Measurements from ENCODE around the gene MACF1.
"Not testable (repeated sequence)": the region's sequence is repeated elsewhere in the genome, so short reads cannot be mapped to it uniquely, and the experiment has no call there.

MACF1 gene, protein sequence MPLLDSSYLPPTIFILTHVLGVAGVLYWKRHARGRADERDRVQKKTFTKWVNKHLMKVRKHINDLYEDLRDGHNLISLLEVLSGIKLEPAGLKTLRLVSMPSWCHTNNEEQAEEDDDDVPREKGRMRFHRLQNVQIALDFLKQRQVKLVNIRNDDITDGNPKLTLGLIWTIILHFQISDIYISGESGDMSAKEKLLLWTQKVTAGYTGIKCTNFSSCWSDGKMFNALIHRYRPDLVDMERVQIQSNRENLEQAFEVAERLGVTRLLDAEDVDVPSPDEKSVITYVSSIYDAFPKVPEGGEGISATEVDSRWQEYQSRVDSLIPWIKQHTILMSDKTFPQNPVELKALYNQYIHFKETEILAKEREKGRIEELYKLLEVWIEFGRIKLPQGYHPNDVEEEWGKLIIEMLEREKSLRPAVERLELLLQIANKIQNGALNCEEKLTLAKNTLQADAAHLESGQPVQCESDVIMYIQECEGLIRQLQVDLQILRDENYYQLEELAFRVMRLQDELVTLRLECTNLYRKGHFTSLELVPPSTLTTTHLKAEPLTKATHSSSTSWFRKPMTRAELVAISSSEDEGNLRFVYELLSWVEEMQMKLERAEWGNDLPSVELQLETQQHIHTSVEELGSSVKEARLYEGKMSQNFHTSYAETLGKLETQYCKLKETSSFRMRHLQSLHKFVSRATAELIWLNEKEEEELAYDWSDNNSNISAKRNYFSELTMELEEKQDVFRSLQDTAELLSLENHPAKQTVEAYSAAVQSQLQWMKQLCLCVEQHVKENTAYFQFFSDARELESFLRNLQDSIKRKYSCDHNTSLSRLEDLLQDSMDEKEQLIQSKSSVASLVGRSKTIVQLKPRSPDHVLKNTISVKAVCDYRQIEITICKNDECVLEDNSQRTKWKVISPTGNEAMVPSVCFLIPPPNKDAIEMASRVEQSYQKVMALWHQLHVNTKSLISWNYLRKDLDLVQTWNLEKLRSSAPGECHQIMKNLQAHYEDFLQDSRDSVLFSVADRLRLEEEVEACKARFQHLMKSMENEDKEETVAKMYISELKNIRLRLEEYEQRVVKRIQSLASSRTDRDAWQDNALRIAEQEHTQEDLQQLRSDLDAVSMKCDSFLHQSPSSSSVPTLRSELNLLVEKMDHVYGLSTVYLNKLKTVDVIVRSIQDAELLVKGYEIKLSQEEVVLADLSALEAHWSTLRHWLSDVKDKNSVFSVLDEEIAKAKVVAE (N-terminal part only)

DNA sequence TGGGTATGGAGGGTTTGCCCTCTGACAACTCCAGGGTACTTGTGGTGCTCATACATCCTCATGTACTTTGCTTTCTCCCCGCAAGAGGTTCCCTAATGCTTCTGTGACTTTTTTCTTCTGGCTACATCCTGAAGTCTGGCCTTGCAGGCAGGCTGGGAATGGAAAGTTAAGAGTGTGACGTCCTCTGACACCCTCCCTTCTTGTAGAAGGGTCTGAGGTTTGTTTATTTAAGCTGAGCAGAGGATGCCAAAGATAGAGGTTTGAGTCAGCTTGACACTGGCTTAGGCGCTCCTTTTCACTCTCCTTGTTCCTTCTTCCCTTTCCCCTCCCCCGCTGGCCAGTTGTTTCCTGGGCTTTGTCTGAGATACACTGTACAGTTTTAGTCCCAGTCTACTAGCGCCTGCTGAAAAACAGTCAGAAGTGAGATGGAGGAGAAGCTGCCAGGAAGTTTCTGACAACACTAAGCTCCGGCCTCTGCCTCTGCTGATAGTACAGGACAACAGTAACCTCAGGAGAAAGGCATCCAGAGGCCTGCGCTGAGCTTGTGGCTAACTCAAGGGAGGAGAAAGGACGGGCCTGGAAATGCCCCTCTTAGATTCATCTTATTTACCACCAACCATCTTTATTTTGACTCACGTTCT is at the start of gene MACF1:
MACF1 (plus strand) TSS at position 255 of the 641 bp plus-strand sequence; CDS start at position 583, 328 bp downstream.
- H3K4me3 ChIP-seq: peak within 1 kb of the TSS; percentile 64 to 79 (median 69)
- H3K27ac ChIP-seq: peak within 1 kb of the TSS; percentile 80 to 96 (median 89)
- peak within 1 kb of the TSS; percentile 78 to 90 (median 87) for H3K9ac ChIP-seq

DNA sequence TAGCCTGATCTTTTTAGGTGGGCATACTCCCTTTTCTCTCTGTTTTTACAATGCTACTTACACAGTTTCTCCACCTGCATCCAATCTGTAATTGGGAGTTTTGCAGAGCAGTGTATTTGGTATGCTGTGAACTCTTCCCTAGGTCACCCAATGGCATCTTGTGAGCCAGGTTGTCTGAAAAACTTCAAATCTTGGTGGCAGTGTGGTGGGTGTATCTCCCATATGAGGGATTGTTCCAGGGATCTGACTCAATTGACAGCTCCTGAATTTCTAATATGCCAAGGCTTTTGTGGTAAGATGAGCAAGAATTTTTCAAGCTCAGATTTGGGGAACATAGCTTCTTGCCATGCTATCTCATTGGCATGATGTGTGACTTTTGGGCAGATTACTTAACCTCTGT is 47.2 kb upstream of the MACF1 start:
- Histone ChIP-seq H3K9ac (no peak overlapping the region), H3K27me3 (no peaks in the 10 kb centered on the region), H4K20me1 (peaks cover 7 to 99% (median 68%) of the 10 kb centered on the region in 11 experiments; a peak in 18 of 22 replicates), H3K4me2 (peak overlapping the region; percentile 41 to 84 (median 72); a peak in 20 of 22 replicates), H3K9me3 (replicated peaks in 1 of 11) (no peaks in the 10 kb centered on the region), H3K4me3 (no peak overlapping the region), H3K27ac (no peak overlapping the region), H3K4me1 (peaks cover 59 to 82% (median 73%) of the 10 kb centered on the region in 10 experiments), H3K36me3 (peaks cover 0 to 18% (median 0%) of the 10 kb centered on the region in 11 experiments; a peak in 6 of 22 replicates)
- no peak for TF ChIP-seq Cebpa-rat (IDR thresholded peaks at IDR 0.05)

More for the DNA sequence above, at the start of gene MACF1:
- Histone ChIP-seq H3K27me3 (no peaks in the 10 kb centered on the region), H3K9me3 (replicated peaks in 1 of 11) (peaks cover 0 to 7% (median 2%) of the 10 kb centered on the region in 11 experiments; a peak in 11 of 22 replicates), H3K36me3 (peaks cover 0 to 24% (median 16%) of the 10 kb centered on the region in 11 experiments; a peak in 14 of 22 replicates), H3K4me2 (peak within 1 kb of the TSS; percentile 83 to 95 (median 89)), H4K20me1 (peaks cover 0 to 17% (median 0%) of the 10 kb centered on the region in 11 experiments; a peak in 5 of 22 replicates), H3K4me1 (peaks cover 40 to 67% (median 53%) of the 10 kb centered on the region in 10 experiments)
- TF ChIP-seq Cebpa-rat (IDR thresholded peaks at IDR 0.05): no peak

DNA sequence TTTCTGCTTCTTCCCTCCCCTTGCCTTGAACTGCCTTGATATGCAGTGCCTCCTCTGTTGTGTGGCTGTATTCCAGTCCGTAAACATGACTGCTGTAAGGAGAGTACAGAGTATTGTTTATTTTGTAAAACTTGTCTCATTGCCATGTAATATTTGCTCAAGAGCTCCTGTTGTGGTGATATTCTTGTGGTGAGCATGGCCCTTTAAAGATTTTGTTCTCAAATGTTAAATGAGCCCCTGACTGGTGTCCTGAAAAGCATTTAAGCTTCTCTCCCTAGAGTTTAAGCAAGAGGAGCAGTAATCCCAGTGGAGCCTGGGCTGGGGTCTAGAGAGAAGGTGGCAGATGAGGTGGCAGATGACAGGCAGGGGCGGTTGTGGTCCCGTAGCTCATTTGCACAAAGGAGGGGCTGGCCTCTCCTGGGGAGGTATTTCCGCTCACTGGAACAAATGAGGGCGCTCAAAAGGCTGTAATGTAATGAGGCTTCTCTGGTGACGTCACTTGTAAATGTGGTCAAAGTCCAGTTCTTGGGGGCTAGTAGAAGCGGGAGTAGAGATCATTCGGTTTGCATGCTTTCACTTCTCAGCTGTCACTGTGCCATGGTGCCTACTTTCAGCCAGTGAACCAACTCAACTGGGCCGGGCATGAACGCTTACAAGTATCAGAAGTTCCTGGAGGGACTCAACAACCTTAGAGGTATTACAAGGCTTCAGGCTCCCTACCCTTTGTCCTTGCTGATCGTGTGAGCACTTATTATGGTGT is 46.0 kb upstream of the MACF1 start:
- H3K4me1 ChIP-seq: peaks cover 47 to 70% (median 61%) of the 10 kb centered on the region in 10 experiments
- H3K27me3 ChIP-seq: no peaks in the 10 kb centered on the region
- H3K4me3 ChIP-seq: peak overlapping the region in 1 of 10 experiments; percentile 15; a peak in 3 of 20 replicates
- H3K9ac ChIP-seq: peak overlapping the region in 5 of 11 experiments; percentile 2 to 45 (median 14); a peak in 5 of 22 replicates
- H3K4me2 ChIP-seq: peak overlapping the region; percentile 41 to 84 (median 72)
- H3K9me3 ChIP-seq (replicated peaks in 1 of 11): no peaks in the 10 kb centered on the region
- peak overlapping the region in 5 of 11 experiments; percentile 4 to 31 (median 6); a peak in 4 of 22 replicates for H3K27ac ChIP-seq
- TF ChIP-seq Cebpa-rat (IDR thresholded peaks at IDR 0.05): no peak
- H4K20me1 ChIP-seq: peaks cover 6 to 99% (median 57%) of the 10 kb centered on the region in 11 experiments; a peak in 18 of 22 replicates
- H3K36me3 ChIP-seq: peaks cover 0 to 18% (median 0%) of the 10 kb centered on the region in 11 experiments; a peak in 6 of 22 replicates

DNA sequence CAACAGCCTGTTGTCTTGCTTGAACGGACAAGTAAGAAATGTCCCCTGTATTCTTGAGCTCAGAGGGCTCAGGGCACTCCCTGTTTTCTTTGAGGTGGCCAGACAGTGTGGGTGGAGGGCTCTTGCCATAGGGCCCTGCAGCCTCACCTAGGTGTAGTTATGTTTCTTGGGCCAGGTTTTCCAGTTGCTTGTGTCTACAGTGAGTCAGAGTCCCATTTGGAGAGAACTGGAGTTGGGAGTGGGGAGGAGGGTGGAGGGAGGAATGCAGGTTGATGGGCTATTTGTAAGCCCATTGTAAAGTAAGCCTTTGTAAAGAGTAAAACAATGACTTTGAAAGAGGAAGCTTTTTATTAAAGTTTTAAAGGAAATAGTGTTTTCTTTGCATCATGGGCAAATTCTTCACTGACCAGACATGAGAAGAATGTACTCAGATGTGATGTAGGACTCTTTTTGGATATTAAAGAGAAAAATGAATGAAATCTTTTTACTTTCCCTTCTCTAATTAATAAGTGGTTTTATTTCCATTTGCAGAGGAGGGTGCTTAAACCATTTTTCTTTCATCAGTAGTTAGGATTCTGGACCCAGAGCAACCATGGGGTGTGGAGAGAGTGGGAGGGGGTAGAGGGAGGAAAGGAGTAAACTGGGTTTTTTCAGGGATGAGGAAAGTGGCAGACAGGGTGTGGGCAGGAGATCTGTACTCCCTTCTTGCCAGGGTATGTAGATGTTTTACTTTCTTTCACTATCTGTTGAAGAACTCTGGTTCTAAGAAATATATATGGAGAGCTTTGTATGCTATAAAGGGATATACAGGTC is 45.1 kb upstream of the MACF1 start:
- Histone ChIP-seq H3K4me3 (no peak overlapping the region), H3K9me3 (replicated peaks in 1 of 11) (no peaks in the 10 kb centered on the region), H3K4me2 (peak overlapping the region; percentile 41 to 84 (median 72); a peak in 21 of 22 replicates), H4K20me1 (peaks cover 10 to 99% (median 48%) of the 10 kb centered on the region in 11 experiments; a peak in 18 of 22 replicates), H3K4me1 (peaks cover 37 to 61% (median 51%) of the 10 kb centered on the region in 10 experiments), H3K36me3 (peaks cover 0 to 11% (median 0%) of the 10 kb centered on the region in 11 experiments; a peak in 4 of 22 replicates), H3K27me3 (no peaks in the 10 kb centered on the region), H3K27ac (peak overlapping the region in 3 of 11 experiments; percentile 4 to 31 (median 6); a peak in 2 of 22 replicates), H3K9ac (no peak overlapping the region; a peak in 1 of 22 replicates)
- no peak for TF ChIP-seq Cebpa-rat (IDR thresholded peaks at IDR 0.05)

DNA sequence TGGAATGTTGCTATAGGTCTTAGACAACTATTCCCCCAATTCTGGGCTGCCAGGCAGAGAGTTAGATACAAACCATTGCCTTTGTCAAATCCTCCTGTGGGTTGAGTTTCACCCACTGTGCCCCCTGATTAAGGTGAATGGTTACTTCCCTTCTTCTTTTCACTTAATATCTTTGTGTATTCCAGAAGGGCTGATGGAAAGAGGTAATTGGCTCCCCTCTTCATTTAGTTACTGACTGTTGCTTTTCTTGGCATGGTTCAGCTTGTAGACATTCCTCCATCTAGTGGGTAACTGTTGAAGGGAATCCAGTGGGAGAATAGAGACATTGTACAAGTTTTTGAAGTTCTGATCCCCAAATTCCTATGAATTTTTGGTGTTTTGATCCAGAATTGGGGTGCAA is 43.8 kb upstream of the MACF1 start:
- Histone ChIP-seq H3K27me3 (no peaks in the 10 kb centered on the region), H4K20me1 (peaks cover 13 to 99% (median 55%) of the 10 kb centered on the region in 11 experiments; a peak in 19 of 22 replicates), H3K4me2 (no peak overlapping the region), H3K4me1 (peaks cover 38 to 57% (median 49%) of the 10 kb centered on the region in 10 experiments), H3K4me3 (no peak overlapping the region), H3K27ac (no peak overlapping the region), H3K9me3 (replicated peaks in 1 of 11) (no peaks in the 10 kb centered on the region), H3K36me3 (peaks cover 0 to 10% (median 0%) of the 10 kb centered on the region in 11 experiments; a peak in 3 of 22 replicates), H3K9ac (no peak overlapping the region)
- TF ChIP-seq Cebpa-rat (IDR thresholded peaks at IDR 0.05): no peak

DNA sequence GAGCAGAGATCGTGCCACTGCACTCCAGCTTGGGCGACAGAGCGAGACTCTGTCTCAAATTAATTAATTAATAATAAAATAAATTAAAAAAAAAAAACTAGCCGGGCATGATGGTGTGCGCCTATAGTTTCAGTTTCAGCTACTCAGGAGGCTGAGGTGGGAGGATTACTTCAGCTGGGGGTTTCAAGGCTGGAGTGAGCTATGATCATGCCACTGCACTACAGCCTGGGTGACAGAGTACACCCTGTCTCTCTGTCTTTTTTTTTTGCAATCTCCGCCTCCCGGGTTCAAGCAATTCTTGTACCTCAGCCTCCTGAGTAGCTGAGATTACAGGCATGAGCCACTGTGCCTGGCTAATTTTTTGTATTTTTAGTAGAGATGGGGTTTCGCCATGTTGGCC is 42.7 kb upstream of the MACF1 start:
- not testable (repeated sequence) for H3K27ac ChIP-seq; H3K4me2 ChIP-seq; H3K9ac ChIP-seq; H3K9me3 ChIP-seq (replicated peaks in 1 of 11); H3K27me3 ChIP-seq; H3K4me3 ChIP-seq; H3K36me3 ChIP-seq
- Histone ChIP-seq H3K4me1 (peaks cover 39 to 52% (median 46%) of the 10 kb centered on the region in 10 experiments), H4K20me1 (peaks cover 13 to 100% (median 61%) of the 10 kb centered on the region in 11 experiments; a peak in 19 of 22 replicates)

Data from BLaER1 treated with 17β-estradiol and CSF1 and Interleukin-3, amounts not matched to agents 10 nM and 100 nM (cell line).